BE2C (cell line): ENCODE measurements around the gene CYYR1.

Experiments used
- DNase-seq: peaks from one replicate; pipeline ENCODE4 v3.0.0-alpha.2; 2020
- H3K27me3 ChIP-seq: fragments of 250-450 bp; sonication (Bioruptor Pico); 2 replicates; pipeline ENCODE4 v1.5.1; 2020; ENCODE audit warnings: mild to moderate bottlenecking
- H3K36me3 ChIP-seq: fragments of 250-450 bp; sonication (Bioruptor Pico); 2 replicates; pipeline ENCODE4 v1.5.1; 2020; ENCODE audit warnings: mild to moderate bottlenecking
- H3K4me1 ChIP-seq: fragments of 250-450 bp; sonication (Bioruptor Pico); 2 replicates; pipeline ENCODE4 v1.5.1; 2020
- H3K4me3 ChIP-seq: 2 replicates; pipeline ENCODE4 v1.5.1; 2011; ENCODE audit warnings: low read depth, low read length
- H3K9me3 ChIP-seq: fragments of 250-450 bp; sonication (Bioruptor Pico); 2 replicates; pipeline ENCODE4 v1.5.1; 2020
- CTCF ChIP-seq: IDR thresholded peaks from 2 replicates; pipeline ENCODE4 v1.5.1; 2012; ENCODE audit warnings: mild to moderate bottlenecking, low read depth, low read length

The CYYR1 gene

GRCh38 chr21:26443291-26443690, 129.8 kb downstream of the CYYR1 start:
- no peak for TF ChIP-seq CTCF
- no peaks in the 10 kb centered on the region; the same call in 1 of the 2 replicates for H3K4me1 ChIP-seq
- no peaks in the 10 kb centered on the region for H3K9me3 ChIP-seq
- DNase-seq = no peak
- no peak overlapping the region for H3K4me3 ChIP-seq
- no peaks in the 10 kb centered on the region for H3K36me3 ChIP-seq
- no peaks in the 10 kb centered on the region for H3K27me3 ChIP-seq

GRCh38 chr21:26441149-26441548, 131.9 kb downstream of the CYYR1 start:
- Histone ChIP-seq H3K36me3 (no peaks in the 10 kb centered on the region), H3K4me3 (no peak overlapping the region), H3K4me1 (no peaks in the 10 kb centered on the region; the same call in 1 of the 2 replicates), H3K9me3 (no peaks in the 10 kb centered on the region), H3K27me3 (no peaks in the 10 kb centered on the region)
- DNase-seq = no peak
- no peak for TF ChIP-seq CTCF

- H3K4me1 ChIP-seq = no peaks in the 10 kb centered on the region
- no peaks in the 10 kb centered on the region for H3K36me3 ChIP-seq
These were observed 134.1 kb downstream of the CYYR1 start for GRCh38 chr21:26438976-26439375.

GRCh38 chr21:26437326-26438009, 135.6 kb downstream of the CYYR1 start:
- Histone ChIP-seq H3K36me3 (no peaks in the 10 kb centered on the region), H3K4me1 (peaks cover 4% of the 10 kb centered on the region; the same call in 1 of the 2 replicates), H3K27me3 (no peaks in the 10 kb centered on the region), H3K9me3 (no peaks in the 10 kb centered on the region), H3K4me3 (no peak overlapping the region)
- TF ChIP-seq CTCF = no peak
- DNase-seq = no peak

More at GRCh38 chr21:26438976-26439375, 134.1 kb downstream of the CYYR1 start:
- no peak overlapping the region for H3K4me3 ChIP-seq
- H3K9me3 ChIP-seq = no peaks in the 10 kb centered on the region
- DNase-seq = no peak
- no peaks in the 10 kb centered on the region for H3K27me3 ChIP-seq
- TF ChIP-seq CTCF = no peak

GRCh38 chr21:26433386-26433785, 139.7 kb downstream of the CYYR1 start:
- Histone ChIP-seq H3K36me3 (no peaks in the 10 kb centered on the region), H3K27me3 (no peaks in the 10 kb centered on the region), H3K4me1 (peaks cover 4% of the 10 kb centered on the region; the same call in 1 of the 2 replicates), H3K4me3 (no peak overlapping the region), H3K9me3 (no peaks in the 10 kb centered on the region)
- no peak for DNase-seq
- TF ChIP-seq CTCF = no peak

- peaks cover 4% of the 10 kb centered on the region; the same call in 1 of the 2 replicates for H3K4me1 ChIP-seq
- TF ChIP-seq CTCF = no peak
- no peak overlapping the region for H3K4me3 ChIP-seq
- no peaks in the 10 kb centered on the region for H3K27me3 ChIP-seq
- no peaks in the 10 kb centered on the region for H3K9me3 ChIP-seq
- H3K36me3 ChIP-seq = no peaks in the 10 kb centered on the region
- DNase-seq = no peak
These were observed 140.7 kb downstream of the CYYR1 start for GRCh38 chr21:26432410-26432809.
